K562 (cell line): ENCODE data around the gene ASGR1. TPM values are rescaled to one million over a fixed set of nuclear protein-coding genes. Genes with fewer than 3 reads are reported as not detected.

ENCODE experiments used
- ATF1 ChIP-seq, 2 experiments: fragments of 450-650 bp in 1 of 2; IDR thresholded peaks; 2 replicates each; pipeline ENCODE4 v1.6.1; 2016; ENCODE audit warnings: missing compliant biosample characterization in 1 of 2, missing genetic modification characterization in 1 of 2
- BHLHE40 ChIP-seq: IDR thresholded peaks from 2 replicates; pipeline ENCODE4 v1.6.1; 2011; ENCODE audit warnings: low read length, improper control_type of control experiment
- ESRRA ChIP-seq: fragments of 450-650 bp; IDR thresholded peaks from 2 replicates; pipeline ENCODE4 v1.6.1; 2014; ENCODE audit warnings: low read depth, mild to moderate bottlenecking, moderate library complexity, borderline replicate concordance
- HLTF ChIP-seq: fragments of 450-650 bp; IDR thresholded peaks from 2 replicates; pipeline ENCODE4 v1.6.1; 2016
- JUND ChIP-seq, 2 experiments: IDR thresholded peaks; 2 replicates in 1 of 2; 3 replicates in 1 of 2; pipeline ENCODE4 v1.6.1; 2011; ENCODE audit warnings: borderline replicate concordance in 2 of 2, low read depth in 2 of 2, low read length in 2 of 2, improper control_type of control experiment in 1 of 2, missing biosample characterization in 1 of 2, missing genetic modification characterization in 1 of 2, missing genetic modification reagents in 1 of 2
- L3MBTL2 ChIP-seq: fragments of 450-650 bp; IDR thresholded peaks from 2 replicates; pipeline ENCODE4 v1.6.1; 2016; ENCODE audit warnings: mild to moderate bottlenecking, moderate library complexity
- MIER1 ChIP-seq: fragments of 450-650 bp; IDR thresholded peaks from 2 replicates; pipeline ENCODE4 v1.6.1; 2016; ENCODE audit warnings: antibody characterized with exemption, mild to moderate bottlenecking, low read depth
- NFXL1 ChIP-seq: fragments of 450-650 bp; formaldehyde crosslinking; IDR thresholded peaks from 2 replicates; pipeline ENCODE4 v1.4.0; 2021; ENCODE audit warnings: mild to moderate bottlenecking
- RBFOX2 ChIP-seq: fragments of 200-400 bp; formaldehyde crosslinking; IDR thresholded peaks from 2 replicates; pipeline ENCODE4 v1.6.1; 2017; ENCODE audit warnings: low read depth, mild to moderate bottlenecking, low read length, moderate library complexity
- RBM15 ChIP-seq: fragments of 200-400 bp; formaldehyde crosslinking; IDR thresholded peaks from 2 replicates; pipeline ENCODE4 v1.6.1; 2018; ENCODE audit warnings: mild to moderate bottlenecking, low read length, moderate library complexity; ENCODE audit not compliant: insufficient read depth
- RREB1 ChIP-seq: fragments of 250-450 bp; sonication (Bioruptor Pico); IDR thresholded peaks from 2 replicates; pipeline ENCODE4 v1.4.0; 2020
- SRF ChIP-seq, 2 experiments: fragments of 250-450, 450-650 bp in 1 of 2; sonication (Bioruptor Pico) in 1 of 2; sonication (generic) in 1 of 2; formaldehyde crosslinking; IDR thresholded peaks; 2 replicates each; pipeline versions ENCODE4 v1.5.0 to v1.5.1; 2020 to 2022; ENCODE audit warnings: mild to moderate bottlenecking in 1 of 2, missing genetic modification reagents in 1 of 2
- ZNF609 ChIP-seq: sonication (generic); formaldehyde crosslinking; IDR thresholded peaks from 2 replicates; pipeline ENCODE4 v1.8.1; 2023; ENCODE audit warnings: missing genetic modification reagents, mild to moderate bottlenecking, borderline replicate concordance
- polyA plus RNA-seq, 8 experiments: library from polyadenylated mRNA; depleted of rRNA in 4 of 8; stranded (reverse) in 5 of 8; unstranded in 3 of 8; fragments of >200 nt; fragmentation: Nextera tagmentation in 2 of 8; fragmentation: Illumina TruSeq in 1 of 8; extraction: Ambion mirVana in 2 of 8; extraction: Trizol in 1 of 8; gene quantifications; 2 replicates each; pipeline versions ENCODE4 v1.2.1 to v1.2.3, GENCODE V29; 2011 to 2014; ENCODE audit warnings: inconsistent platforms in 1 of 8, missing spikeins in 1 of 8
- total RNA-seq, 7 experiments: library from RNA; depleted of rRNA in 6 of 7; stranded (reverse); fragments of >200 nt in 6 of 7; fragmentation: Illumina TruSeq in 2 of 7; extraction: Trizol in 2 of 7; gene quantifications; 2 replicates each; pipeline versions ENCODE4 v1.2.1 to v1.2.3, GENCODE V29; 2011 to 2021; ENCODE audit warnings: low replicate concordance in 1 of 7
- TF ChIP-seq, protein P1 (sequence below): sonication (generic); formaldehyde crosslinking; IDR thresholded peaks from 2 replicates; pipeline ENCODE4 v1.8.0; 2022; ENCODE audit warnings: missing genetic modification reagents, mild to moderate bottlenecking, moderate library complexity, borderline replicate concordance

ASGR1 gene
- total and polyA plus RNA-seq, 9 of the 15 experiments (the other 6 are each of a cell fraction or from before 2014, with no cell fraction given) = 0.11 to 1.0 (median 0.64) TPM; not detected in 2

GRCh38 chr17:7214300-7215135, 35.3 kb upstream of the ASGR1 start (continued):
- TF ChIP-seq ZNF609 (peak; percentile 30; the same call in 1 of the 2 replicates), SRF (CRISPR knock-in tag; IDR thresholded peaks at IDR 0.05) (peak in 1 of 2 experiments; percentile 80; a peak in 1 of 4 replicates), JUND (IDR thresholded peaks at IDR 0.05; ENCODE audit: borderline replicate concordance, low read depth, low read length) (no peak), JUND (tag; IDR thresholded peaks at IDR 0.05; ENCODE audit: borderline replicate concordance, low read depth, low read length) (no peak), ESRRA (no peak; the same call in 1 of the 2 replicates), ATF1 (CRISPR knock-in tag; IDR thresholded peaks at IDR 0.05) (no peak), ATF1 (tag; IDR thresholded peaks at IDR 0.05) (peak; percentile 64), RREB1 (CRISPR knock-in tag) (peak; percentile 93), L3MBTL2 (peak; percentile 25; the same call in 1 of the 2 replicates), BHLHE40 (no peak), HLTF (no peak), RBM15 (no peak), RBFOX2 (peak; percentile 27; the same call in 1 of the 2 replicates), NFXL1 (CRISPR knock-in tag) (no peak), MIER1 (0 out of 2 replicates have a peak, but pooled peaks have one; percentile 13)
- TF ChIP-seq, protein P1, sequence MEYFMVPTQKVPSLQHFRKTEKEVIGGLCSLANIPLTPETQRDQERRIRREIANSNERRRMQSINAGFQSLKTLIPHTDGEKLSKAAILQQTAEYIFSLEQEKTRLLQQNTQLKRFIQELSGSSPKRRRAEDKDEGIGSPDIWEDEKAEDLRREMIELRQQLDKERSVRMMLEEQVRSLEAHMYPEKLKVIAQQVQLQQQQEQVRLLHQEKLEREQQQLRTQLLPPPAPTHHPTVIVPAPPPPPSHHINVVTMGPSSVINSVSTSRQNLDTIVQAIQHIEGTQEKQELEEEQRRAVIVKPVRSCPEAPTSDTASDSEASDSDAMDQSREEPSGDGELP (CRISPR knock-in tag) = peak; percentile 63
